OCI-LY7 (cell line): ENCODE results near the gene MTMR10. TPM values are rescaled to one million over a fixed set of nuclear protein-coding genes. Genes with fewer than 3 reads are reported as not detected.

Experiments
- BruUV-seq: library from RNA; stranded (reverse); fragments of 400-500 nt; replicated peaks from 2 replicates; lab custom pipeline; 2021; lab: Mats Ljungman, UMichigan
- CTCF ChIA-PET: fragments of 300-600 bp; sonication (Branson Sonifier 250); formaldehyde crosslinking; loops from one replicate; lab custom pipeline; 2022; ENCODE audit warnings: antibody characterized with exemption; ENCODE audit not compliant: unreplicated experiment; lab: Charles Lee
- POLR2A ChIA-PET: fragments of 300-600 bp; sonication (Branson Sonifier 250); formaldehyde crosslinking; loops from one replicate; lab custom pipeline; 2022; ENCODE audit warnings: antibody characterized with exemption; lab: Charles Lee
- DNase-seq: peaks from one replicate; pipeline ENCODE4 v3.0.0-alpha.2; 2015; ENCODE audit warnings: low spot score
- H2AFZ ChIP-seq: fragments of 200-600 bp; sonication (generic), shearing (Covaris generic); 2 replicates; pipeline ENCODE4 v1.6.1; 2014; ENCODE audit warnings: mild to moderate bottlenecking, antibody characterized with exemption, low read length, moderate library complexity
- H3K27ac ChIP-seq: fragments of 200-600 bp; sonication (generic); 2 replicates; pipeline ENCODE4 v1.5.1; 2014; ENCODE audit warnings: mixed run types, low read depth, mild to moderate bottlenecking, moderate library complexity, low read length, inconsistent platforms; ENCODE audit not compliant: poor library complexity, severe bottlenecking
- H3K36me3 ChIP-seq: fragments of 200-600 bp; sonication (generic); 2 replicates; pipeline ENCODE4 v1.6.1; 2014; ENCODE audit warnings: mild to moderate bottlenecking, antibody characterized with exemption, low read length, moderate library complexity, mixed read lengths; ENCODE audit not compliant: insufficient read depth
- H3K4me1 ChIP-seq: fragments of 200-600 bp; sonication (generic); 2 replicates; pipeline ENCODE4 v1.5.1; 2014; ENCODE audit warnings: mild to moderate bottlenecking, low read length; ENCODE audit not compliant: insufficient read depth, poor library complexity, severe bottlenecking
- H3K4me2 ChIP-seq: fragments of 200-600 bp; sonication (generic); 2 replicates; pipeline ENCODE4 v1.6.1; 2014; ENCODE audit warnings: mild to moderate bottlenecking, low read length
- H3K4me3 ChIP-seq: fragments of 200-600 bp; sonication (generic); 2 replicates; pipeline ENCODE4 v1.5.1; 2014; ENCODE audit warnings: mild to moderate bottlenecking, low read depth, low read length; ENCODE audit not compliant: poor library complexity, severe bottlenecking
- H3K79me2 ChIP-seq: fragments of 200-600 bp; sonication (generic); 2 replicates; pipeline ENCODE4 v1.6.1; 2016; ENCODE audit warnings: low read depth, mild to moderate bottlenecking, low read length, moderate library complexity, mixed read lengths; ENCODE audit not compliant: insufficient read depth
- H3K9me2 ChIP-seq: fragments of 200-600 bp; sonication (generic); 2 replicates; pipeline ENCODE4 v1.6.1; 2016; ENCODE audit warnings: mild to moderate bottlenecking, low read length, mixed read lengths; ENCODE audit not compliant: insufficient read depth
- H3K9me3 ChIP-seq: fragments of 200-600 bp; sonication (generic); 2 replicates; pipeline ENCODE4 v1.6.1; 2014; ENCODE audit warnings: mild to moderate bottlenecking, mixed run types, low read length, mixed read lengths
- H4K20me1 ChIP-seq: fragments of 200-600 bp; sonication (generic); 2 replicates; pipeline ENCODE4 v1.6.1; 2014; ENCODE audit warnings: mild to moderate bottlenecking, antibody characterized with exemption, low read length, moderate library complexity, mixed read lengths; ENCODE audit not compliant: insufficient read depth
- CTCF ChIP-seq: fragments of 200-600 bp; sonication (generic); conservative IDR thresholded peaks from 2 replicates; pipeline ENCODE4 v1.5.1; 2014; ENCODE audit warnings: mild to moderate bottlenecking, antibody characterized with exemption, low read length, moderate library complexity, mixed read lengths
- EZH2phosphoT487 ChIP-seq: fragments of 200-600 bp; sonication (generic); IDR thresholded peaks from 2 replicates; pipeline ENCODE4 v1.6.1; 2018; ENCODE audit warnings: low read depth, borderline replicate concordance, mild to moderate bottlenecking, mixed run types, antibody characterized with exemption, low read length, moderate library complexity, mixed read lengths
- intact Hi-C: fragments of 100-400 bp; cut with micrococcal nuclease; formaldehyde crosslinking; loops from one replicate; pipeline ENCODE4 v1.10.0; 2022; ENCODE audit not compliant: unreplicated experiment
- total RNA-seq, 2 experiments: library from RNA; depleted of rRNA in 1 of 2; stranded (reverse); fragments of >200 nt in 1 of 2; shearing (Covaris generic) in 1 of 2; gene quantifications; 2 replicates each; pipeline ENCODE4 v1.2.3, GENCODE V29; 2014 to 2022

MTMR10 gene
- total RNA-seq, 2 experiments from 2014 or later, result 10.5 to 15.4 TPM

DNA sequence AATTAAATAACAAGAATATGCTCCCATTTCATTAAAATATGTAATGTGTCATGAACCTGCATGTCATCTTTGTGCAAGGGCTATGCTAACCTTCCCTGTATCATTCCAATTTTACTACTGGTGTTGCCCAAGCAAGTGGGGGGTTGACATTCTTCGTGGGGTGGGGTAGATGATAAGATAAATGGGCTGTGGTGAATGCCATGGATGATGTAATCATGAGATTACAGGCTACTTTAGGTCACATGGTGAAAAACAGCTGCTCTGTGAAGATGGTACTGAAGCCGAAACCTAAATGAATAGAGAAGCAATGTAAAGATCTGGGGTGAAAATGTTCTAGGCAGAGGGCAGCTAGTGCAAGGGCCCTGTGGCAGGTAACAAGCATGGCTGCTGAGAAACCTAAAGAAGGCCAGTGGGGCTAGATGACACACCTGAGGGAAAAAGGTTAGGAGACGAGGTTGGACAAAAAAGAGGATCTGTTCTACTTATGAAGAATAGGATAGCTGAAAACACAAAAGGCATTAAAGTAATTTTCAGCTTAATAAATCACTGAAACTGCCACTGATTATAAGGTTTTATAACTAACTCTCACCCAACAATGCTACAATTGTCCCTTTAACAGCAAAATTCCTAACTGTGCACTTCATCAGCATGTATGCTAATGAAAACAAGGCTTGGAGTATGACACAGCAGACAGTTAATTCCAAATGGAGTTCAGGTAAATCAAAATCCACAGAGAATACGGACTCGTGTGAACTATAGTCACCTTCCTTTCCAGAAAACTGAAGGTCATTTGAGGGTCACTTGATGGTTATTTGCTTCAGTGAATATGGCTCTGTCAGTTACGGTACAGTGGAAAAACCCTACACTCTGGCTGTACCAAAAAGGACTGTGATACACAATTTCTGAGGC is 35.0 kb downstream of the MTMR10 start:
- Histone ChIP-seq H3K9me3 (no peaks in the 10 kb centered on the region), H3K4me3 (no peak overlapping the region), H4K20me1 (no peaks in the 10 kb centered on the region), H3K4me2 (no peak overlapping the region), H2AFZ (no peak overlapping the region), H3K9me2 (no peaks in the 10 kb centered on the region), H3K79me2 (no peaks in the 10 kb centered on the region), H3K4me1 (no peaks in the 10 kb centered on the region), H3K27ac (no peak overlapping the region), H3K36me3 (peaks cover 43% of the 10 kb centered on the region)
- ChIA-PET POLR2A (no interaction called here), CTCF (no interaction called here)
- intact Hi-C loops, result no loop called here
- DNase-seq, result no peak
- TF ChIP-seq EZH2phosphoT487 (no peak), CTCF (no peak)
- BruUV-seq, result no TSS peak

GRCh38 chr15:30954674-30955073 is 36.8 kb downstream of the MTMR10 start:
- Histone ChIP-seq H3K4me3 (no peak overlapping the region), H3K36me3 (peaks cover 58% of the 10 kb centered on the region), H3K4me1 (no peaks in the 10 kb centered on the region), H4K20me1 (no peaks in the 10 kb centered on the region), H2AFZ (no peak overlapping the region), H3K9me2 (no peaks in the 10 kb centered on the region), H3K79me2 (no peaks in the 10 kb centered on the region), H3K9me3 (no peaks in the 10 kb centered on the region), H3K27ac (no peak overlapping the region), H3K4me2 (no peak overlapping the region)
- DNase-seq, result no peak
- no peak for TF ChIP-seq EZH2phosphoT487
- no peak for TF ChIP-seq CTCF
- ChIA-PET POLR2A (no interaction called here), CTCF (no interaction called here)
- BruUV-seq, result no TSS peak
- intact Hi-C loops, result no loop called here
